GM18499 (cell line): ENCODE results near the gene CA5B.
"Not testable (repeated sequence)": the region's sequence is repeated elsewhere in the genome, so short reads cannot be mapped to it uniquely, and the experiment has no call there.

Experiments used
- ATAC-seq: cut with Tn5 transposase; IDR thresholded peaks from one replicate; pipeline ENCODE4 v1.9.1; 2021; ENCODE audit warnings: moderate number of reproducible peaks; ENCODE audit not compliant: insufficient read depth, unreplicated experiment

Gene CA5B

GRCh38 chrX:15737959-15738902, at the start of gene CA5B:
Gene CA5B, plus strand, starts transcription at chrX:15738270. Its CDS starts 11,754 bp downstream, at chrX:15750024.
- peak; percentile 79 for ATAC-seq

- no peak for ATAC-seq
These were observed 43.1 kb upstream of the CA5B start for GRCh38 chrX:15694941-15695451.

GRCh38 chrX:15696516-15696915, 41.6 kb upstream of the CA5B start:
- no peak for ATAC-seq

DNA sequence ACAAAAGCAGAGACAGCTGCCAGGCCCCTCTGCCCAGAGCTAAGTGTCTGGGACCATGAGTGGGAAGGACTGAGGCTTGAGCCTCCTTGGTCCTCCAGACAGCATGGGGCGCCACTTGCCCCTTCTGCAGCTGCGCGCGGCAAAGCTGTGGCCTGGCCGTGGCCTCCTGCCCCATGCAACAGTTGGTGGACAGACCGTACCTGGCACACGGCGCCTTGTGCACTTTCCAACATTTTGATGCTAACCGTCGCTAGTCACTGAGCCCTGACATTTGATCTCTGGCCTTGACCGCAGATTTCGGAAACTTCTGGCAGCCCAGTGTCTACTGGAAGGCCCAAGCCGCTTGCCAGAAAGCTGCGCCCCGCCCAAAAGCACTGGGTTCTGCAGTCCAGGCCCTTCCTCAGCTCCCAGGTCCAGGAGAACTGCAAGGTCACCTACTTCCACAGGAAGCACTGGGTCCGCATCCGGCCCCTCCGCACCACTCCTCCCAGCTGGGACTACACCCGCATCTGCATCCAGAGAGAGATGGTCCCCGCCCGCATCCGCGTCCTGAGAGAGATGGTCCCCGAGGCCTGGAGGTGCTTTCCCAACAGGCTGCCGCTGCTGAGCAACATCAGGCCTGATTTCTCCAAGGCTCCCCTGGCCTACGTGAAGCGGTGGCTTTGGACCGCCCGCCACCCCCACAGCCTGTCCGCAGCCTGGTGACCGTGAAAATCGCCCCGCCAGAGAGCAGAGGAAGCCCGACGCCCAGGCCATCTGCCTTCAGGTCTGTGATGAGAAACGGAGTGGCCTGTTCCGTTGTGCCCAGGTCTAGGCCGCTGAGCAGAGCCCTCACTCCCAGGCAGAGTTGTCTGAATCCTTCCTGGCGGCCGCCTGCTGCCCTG, 35.3 kb upstream of the CA5B start:
- no peak for ATAC-seq

DNA sequence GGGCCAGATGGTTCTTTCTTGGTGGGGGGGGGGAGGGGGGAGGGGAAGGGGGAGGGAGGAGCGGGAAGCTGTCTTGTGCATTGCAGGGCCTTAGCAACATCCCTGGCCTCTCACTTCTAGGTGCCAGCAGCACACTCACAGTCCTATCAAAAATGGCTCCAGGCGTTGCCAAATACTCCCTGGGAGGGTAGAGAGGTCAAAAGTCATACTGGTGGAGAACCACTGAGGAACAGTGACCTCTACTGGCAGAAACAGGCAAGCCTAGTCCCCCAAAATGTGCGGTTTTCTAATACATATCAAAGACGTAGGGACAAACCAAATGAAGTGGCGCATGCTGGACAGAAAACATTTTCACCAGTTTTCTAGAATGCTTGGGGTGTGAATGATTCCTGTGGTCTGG, 34.3 kb upstream of the CA5B start:
- not testable (repeated sequence) for ATAC-seq

DNA sequence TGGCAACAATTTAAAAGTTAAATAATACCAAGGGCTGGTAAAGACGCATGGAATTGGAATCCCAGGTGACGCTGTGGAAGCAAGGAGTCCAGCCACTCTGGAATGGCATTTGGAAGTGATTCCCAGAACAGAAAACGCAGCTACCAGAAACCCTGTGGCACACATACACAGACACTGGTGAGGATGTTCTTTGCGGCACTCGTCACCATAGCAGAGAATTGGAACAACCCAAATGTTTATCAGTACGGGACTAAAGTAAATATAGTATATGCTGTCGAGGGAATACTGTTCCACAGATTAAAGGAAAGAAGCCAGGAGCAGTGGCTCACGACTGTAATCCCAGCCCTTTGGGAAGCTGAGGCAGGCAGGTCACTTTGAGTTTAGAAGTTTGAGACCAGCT, 33.8 kb upstream of the CA5B start:
- not testable (repeated sequence) for ATAC-seq

GRCh38 chrX:15714529-15714928, 23.5 kb upstream of the CA5B start:
- ATAC-seq = no peak

DNA sequence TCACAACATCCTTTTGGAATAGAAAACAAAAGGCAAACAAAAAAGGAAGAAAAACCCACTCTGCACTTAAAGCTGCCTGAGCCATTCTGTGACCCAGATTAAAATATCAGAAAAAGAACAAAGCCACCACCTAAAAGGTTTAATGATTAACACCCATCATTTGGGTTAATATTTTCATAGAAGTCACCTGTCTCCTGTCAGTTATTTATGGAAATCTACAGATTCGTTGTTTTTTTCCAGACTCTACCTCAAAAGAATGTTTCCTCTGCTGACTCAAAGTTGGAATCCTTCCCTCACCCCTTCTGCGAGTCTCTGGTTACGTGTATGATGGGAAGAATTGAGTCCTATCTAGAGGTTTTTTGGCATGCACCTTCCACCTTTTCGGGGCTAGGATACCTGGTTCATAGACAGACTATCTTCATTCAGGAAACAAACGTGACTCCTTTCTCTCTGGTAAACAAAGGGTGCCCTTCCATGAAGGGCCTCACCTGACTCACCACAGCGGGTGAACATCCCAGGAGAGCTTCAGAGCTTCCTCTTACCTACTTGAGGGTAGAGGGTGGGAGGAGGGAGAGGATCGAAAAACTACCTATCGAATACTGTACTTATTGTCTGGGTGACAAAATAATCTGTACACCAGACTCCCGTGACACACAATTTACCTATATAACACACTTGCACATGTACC, 19.6 kb upstream of the CA5B start:
- ATAC-seq = no peak

DNA sequence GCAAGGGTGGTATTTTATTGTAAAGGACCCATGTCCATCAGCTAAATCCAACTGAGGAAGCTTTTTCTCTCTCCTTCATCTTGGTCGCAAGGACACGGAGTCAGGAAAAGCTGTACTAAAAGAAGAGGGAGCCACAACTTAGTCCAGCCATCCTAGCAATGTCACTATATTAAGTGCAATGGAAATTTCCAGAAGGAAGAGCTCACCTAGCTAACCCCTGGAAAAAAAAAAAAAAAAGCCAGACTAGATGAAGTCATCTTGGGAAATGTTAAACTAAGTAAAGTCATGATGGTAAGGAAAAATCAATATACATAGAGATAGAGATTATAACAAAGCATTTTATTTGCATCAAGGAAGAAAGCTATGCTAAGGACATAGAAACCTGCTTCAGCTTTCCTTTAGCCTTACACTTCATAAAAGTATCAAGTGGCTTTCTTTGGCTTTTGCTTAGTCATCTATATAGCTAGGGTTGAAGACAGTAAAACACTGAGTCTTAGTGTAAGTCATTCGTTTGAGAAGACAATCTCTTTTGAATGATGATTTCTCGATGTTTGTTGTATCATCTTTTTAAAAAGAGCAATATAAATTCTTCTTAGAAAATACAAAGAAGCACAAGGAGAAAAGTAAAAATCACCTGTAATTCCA, 18.6 kb upstream of the CA5B start:
- ATAC-seq = no peak

GRCh38 chrX:15721911-15722310, 16.2 kb upstream of the CA5B start:
- ATAC-seq = no peak

DNA sequence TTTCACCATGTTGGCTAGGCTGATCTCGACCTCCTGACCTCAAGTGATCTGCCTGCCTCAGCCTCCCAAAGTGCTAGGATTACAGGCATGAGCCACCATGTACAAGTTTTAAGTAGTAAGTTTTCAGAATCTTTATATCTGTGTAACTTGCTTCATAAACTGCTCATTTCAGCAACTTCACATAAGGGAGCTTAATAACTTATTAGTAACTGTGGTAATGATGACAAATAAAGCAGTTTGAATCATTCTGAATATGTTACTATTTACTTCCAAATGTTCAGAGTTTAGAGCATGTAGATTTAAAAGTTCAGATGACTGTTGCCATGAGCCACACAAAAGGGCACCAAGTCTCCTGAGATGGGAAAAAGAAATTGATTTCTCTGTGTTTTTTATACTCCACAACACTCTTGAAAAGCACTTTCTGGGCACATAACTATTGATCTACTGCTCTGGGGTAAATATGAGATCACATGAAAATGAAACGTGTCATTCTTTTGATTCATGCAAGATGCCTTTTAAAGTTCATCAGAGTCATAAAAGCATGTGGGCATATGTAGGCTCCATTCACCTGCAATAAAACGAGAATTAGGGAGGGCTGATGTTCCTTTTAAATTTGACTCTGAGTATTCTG, 14.1 kb upstream of the CA5B start:
- ATAC-seq = no peak

GRCh38 chrX:15724911-15725310, 13.2 kb upstream of the CA5B start:
- ATAC-seq = no peak

- ATAC-seq = not testable (repeated sequence)
These were observed 6.7 kb upstream of the CA5B start for GRCh38 chrX:15731368-15731767.

- ATAC-seq = no peak
These were observed 696 bp upstream of the CA5B start for GRCh38 chrX:15737190-15737958.

DNA sequence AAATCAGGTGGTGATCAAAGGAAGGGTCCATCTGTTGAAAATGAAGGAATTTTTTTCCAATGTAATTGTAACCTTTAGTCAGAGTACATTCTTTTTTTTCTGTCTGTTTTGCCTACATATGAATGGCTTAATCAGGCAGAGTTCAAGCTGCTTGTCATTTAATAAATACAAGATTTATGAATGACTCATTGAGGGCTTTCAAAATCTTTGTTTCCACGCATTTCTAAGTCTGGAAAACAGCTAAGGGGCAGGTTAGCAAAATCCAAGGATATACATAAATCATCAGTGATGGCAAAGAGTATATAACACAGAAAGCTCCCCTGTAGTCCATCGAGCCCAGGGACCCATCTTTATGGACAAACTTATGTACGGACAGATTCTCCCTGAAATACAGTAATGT, 1.8 kb downstream of the CA5B start:
- no peak for ATAC-seq

- ATAC-seq = no peak
These were observed 6.3 kb downstream of the CA5B start for GRCh38 chrX:15744181-15744867.

DNA sequence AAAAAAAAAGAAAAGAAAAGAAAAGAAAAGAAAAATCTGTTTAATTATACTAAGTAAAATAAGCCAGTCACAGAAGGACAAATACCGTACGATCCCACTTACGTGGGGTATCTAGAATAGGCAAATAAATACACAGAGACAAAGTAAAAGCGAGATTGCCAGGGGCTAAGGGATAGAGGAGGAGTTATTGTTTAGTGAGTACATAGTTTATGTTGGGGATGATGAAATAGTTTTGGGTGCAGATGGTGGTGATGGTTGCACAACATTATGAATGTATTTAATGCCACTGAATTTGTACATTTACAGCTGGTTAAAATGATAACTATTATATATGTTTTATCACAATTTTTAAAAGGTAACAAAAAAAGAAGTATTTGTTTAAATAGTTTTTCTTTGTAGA, 7.1 kb downstream of the CA5B start:
- no peak for ATAC-seq

DNA sequence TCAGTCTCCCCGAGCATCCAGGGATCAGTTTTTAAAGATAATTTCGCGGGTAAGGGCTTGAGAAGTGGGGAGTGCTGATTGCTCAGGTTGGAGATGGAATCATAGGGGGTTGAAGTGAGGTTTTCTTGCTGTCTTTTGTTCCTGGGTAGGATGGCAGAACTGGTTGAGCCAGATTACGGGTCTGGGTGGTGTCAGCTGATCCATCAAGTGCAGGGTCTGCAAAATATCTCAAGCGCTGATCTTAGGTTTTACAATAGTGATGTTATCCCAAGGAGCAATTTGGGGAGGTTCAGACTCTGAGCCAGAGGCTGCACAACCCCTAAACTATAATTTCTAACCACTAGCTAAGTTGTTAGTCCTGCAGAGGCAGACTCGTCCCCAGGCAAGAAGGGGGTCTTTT, 8.6 kb downstream of the CA5B start:
- ATAC-seq = not testable (repeated sequence)
